ENCODE measurements around the gene HNRNPC.
"Not testable (repeated sequence)": the region's sequence is repeated elsewhere in the genome, so short reads cannot be mapped to it uniquely, and the experiment has no call there.

HNRNPC gene

GRCh38 chr14:21241218-21241819 is 27.9 kb downstream of the HNRNPC start:
- DNase-seq = no peak

DNA sequence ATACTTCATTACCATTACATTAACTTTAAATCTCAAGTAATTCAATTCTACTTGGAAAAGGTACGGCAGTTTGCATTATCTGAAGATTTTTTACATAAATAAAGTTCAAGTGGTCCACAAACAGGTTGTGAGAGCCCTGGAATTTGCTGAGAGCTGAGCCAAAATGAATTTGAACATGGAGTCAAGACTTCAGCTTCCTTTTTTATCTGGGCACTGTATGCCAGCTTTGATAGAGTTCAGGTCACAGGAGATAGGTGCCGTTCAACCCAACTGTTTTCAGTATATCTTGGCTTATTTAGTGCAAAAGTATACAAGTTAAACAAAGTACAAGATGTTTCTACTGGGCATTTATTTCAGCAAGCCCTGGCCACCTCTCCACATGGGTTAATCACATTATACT is 28.8 kb downstream of the HNRNPC start:
- no peak for DNase-seq

- DNase-seq = no peak
These were observed 30.3 kb downstream of the HNRNPC start for GRCh38 chr14:21238823-21239518.

DNA sequence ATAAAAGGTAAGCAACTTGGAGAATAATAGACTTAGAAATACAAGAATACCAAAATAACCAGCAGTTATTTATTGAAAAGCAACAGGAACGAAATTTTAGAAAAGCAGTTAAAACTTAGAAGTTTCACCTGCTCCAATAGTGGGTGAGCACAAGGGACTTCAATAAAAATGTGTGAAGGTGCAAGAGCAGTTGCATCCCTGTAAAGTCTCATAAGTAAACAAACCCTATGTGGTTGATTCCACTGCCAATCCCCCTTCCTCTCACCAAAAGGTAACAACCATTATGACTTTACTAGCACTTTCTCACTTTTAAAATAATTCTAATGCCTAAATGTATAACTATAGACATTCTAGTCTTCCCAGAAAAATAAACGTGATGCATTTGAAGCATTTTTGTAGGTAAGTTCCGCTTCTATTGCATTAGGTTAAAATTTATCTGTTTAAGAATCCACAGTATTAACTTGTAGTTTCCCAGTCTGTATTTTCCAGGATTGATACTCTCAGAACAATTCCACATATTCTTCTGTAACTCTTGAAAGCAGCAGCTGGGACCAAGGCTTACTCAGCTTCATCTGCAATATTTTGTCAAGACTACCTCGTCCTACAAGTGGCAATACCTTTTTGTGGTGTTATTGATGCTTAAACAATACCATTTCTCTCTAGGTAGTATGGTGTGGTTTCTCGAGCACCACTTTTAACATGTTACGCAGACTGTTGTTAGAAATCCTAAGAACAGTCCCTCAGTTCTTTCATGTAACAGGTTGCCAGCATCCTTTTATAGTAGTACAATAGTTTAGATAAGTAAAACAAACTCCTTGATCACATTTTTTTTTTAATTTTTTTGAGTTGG is 32.1 kb downstream of the HNRNPC start:
- no peak for DNase-seq

DNA sequence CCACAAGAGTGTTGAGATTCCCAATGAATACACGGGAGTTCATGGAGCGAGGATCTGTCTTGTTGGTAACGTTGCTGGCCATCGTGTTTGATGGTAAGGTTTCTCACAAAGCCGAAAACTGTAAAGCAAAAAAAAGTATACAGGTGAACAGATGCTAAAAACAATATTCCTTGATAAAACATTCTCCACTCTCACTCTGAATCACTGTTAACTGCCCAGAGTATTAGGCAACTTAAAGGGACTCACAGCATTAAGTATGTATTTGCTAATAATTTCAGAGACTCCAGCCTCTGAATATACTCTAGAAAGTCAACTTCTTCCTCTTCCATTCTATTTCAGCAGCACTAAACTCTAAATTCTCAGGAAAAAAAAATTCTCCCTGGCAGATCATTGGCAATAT is 35.1 kb downstream of the HNRNPC start:
- DNase-seq = no peak

DNA sequence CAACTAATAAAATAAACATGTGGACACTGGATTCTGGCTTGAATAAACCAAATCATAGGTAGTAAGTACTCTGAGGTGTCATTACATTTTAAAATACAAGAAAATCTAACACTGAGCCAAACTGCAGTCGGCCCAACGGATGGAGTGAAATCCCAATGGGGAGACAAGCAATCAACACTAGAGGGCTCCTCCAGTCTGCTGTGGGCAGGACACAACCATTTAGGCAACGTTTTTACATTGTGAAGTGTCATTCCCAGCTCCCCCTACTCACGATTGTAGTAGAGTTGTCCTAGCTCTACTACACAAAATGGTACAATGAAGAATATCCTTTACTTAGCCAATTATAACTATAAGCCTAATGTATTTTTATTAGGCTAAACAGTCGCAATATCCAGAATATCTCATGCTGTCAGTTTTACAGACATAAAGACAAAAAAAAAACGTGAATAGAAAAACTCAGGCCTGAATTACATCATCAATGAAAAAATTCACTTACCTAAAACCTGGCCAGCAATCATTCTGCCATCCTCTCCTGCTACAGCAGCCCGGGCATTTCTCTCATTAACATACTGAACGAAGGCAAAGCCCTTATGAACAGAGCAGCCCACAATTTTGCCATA is 35.7 kb downstream of the HNRNPC start:
- DNase-seq = no peak

- DNase-seq = no peak
These were observed 38.1 kb downstream of the HNRNPC start for GRCh38 chr14:21231020-21231652.

DNA sequence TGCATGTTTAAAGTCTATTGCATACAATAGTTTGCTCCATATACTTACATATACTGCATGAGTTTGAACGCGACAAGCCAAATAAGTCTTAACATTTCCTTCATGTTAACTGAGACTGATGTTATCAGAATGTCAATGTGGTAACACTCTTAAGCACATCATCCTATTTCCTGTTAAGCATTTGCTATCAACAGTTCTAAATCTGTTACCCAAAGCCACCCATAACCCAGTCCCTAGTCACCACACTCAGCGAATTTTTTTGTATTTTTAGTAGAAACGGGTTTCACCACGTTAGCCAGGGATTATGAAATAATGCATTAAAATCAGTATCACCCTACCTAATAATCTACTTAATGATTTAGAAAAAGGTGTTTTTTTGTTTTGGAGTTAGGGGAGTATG is 39.4 kb downstream of the HNRNPC start:
- no peak for DNase-seq

DNA sequence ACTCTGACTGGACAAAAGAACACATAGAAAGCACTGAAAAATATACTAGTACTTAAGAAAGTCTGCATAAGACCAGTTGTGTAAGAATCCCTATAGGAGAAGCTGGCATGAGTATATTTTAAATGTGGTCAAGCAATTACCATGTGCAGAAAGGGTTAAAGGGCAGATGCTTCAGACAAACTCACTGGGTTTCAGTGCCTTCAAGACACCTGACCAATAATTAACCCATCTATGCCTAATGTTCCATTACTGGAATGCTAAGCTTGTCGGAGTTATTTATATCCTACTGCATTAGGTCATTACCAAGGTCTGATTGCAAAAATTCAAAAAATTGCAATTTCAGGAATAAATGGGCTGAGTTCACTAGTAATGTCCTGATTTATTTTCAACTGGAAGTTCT is 41.3 kb downstream of the HNRNPC start:
- no peak for DNase-seq

GRCh38 chr14:21227150-21227549 is 42.1 kb downstream of the HNRNPC start:
- DNase-seq = no peak

- no peak for DNase-seq
These were observed 42.8 kb downstream of the HNRNPC start for GRCh38 chr14:21226467-21226866.

- DNase-seq = not testable (repeated sequence)
These were observed 44.1 kb downstream of the HNRNPC start for GRCh38 chr14:21225164-21225563.

GRCh38 chr14:21220874-21221477 is 48.3 kb downstream of the HNRNPC start:
- DNase-seq = no peak

- no peak for DNase-seq
These were observed 49.6 kb downstream of the HNRNPC start for GRCh38 chr14:21219561-21220111.

DNA sequence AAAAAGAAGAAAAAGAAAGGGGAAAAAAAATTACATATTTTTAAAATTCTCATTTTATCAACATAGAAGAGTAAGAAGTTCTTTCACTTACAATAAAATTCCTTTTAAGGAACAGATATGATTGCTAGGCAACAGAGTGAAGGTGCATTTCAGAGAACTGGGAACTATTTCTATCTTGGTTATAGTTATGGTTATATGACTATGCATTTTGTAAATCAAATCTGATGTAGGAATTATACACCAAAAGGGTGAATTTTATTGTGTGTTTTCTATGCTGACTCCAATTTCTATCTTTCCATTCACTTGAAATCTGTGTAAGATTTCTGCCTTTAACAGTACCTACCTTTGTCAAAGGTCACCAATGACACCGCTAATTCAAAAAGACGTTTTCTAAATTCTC is 50.1 kb downstream of the HNRNPC start:
- no peak for DNase-seq

DNA sequence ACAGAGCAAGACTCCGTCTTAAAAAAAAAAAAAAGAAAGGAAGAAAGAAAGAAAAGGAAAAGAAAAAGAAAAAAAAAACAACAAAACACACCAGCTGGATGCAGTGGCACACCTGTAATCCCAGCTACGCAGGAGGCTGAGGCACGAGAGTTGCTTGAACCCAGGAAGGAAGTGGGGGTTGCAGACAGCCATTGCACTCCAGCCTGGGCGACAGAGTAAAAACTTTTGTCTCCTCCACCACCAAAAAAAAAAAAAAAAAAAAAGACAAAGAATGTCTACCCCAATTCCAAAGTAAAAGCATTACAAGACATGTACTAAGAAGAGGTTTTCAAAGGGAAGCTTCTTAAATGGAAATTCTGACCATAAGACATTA is 53.4 kb downstream of the HNRNPC start:
- DNase-seq = no peak

GRCh38 chr14:21215130-21215878 is 53.9 kb downstream of the HNRNPC start:
- DNase-seq = no peak

- no peak for DNase-seq
These were observed 55.6 kb downstream of the HNRNPC start for GRCh38 chr14:21213652-21214051.

DNA sequence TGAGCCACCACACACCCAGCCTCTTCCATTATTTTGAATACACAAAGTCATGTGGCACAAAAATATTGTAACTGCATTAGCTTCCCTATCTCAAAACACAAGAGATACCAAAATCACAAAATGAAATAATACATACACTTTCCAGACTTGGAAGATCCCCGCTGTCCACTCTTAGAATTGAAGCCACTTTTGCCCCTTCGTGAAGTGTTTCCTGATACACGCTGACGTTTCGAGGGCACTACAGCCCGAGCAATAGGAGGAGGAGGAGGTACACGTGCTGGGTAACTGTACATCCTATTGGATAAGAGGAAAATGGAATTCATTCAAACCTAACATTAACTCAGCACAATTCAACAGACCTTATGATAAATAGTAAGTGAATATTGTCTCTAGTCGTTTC is 56.4 kb downstream of the HNRNPC start:
- not testable (repeated sequence) for DNase-seq

DNA sequence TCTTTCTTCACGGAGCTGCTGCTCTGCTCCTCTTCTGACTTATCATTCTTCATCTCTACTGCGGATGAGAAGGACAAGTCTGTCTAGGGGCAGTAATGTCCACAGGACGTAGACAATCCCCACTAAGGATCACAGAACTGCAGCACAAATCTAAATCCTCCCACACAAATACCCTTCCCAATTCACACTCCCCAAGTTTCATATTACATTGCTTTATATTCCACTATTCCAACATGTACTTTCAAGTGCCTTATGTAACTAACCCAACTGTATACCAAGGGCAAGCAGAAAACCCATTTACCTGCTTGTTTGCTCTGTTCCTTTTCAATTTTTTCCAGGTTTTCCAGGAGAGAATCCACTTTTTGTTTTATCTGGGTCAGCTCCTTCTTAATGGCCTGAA is 57.7 kb downstream of the HNRNPC start:
- no peak for DNase-seq

DNA sequence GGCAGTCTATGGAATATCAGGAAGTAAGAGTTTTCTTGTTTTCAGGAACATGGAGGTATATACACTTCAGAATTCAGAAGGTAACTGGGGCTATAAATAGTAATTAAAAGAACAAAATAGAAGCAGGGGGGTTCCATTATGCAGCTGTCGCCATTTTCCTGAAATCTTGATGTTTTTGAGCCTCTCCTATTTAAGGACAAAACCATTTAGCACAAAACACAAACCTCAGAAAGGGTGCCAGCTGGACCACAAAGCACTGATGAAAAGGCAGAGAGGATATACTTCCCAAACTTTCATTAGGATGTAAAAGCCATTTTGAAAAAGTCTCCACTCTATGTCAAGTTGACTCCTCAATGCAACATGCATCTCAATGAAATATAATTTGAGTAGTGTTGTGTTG is 59.2 kb downstream of the HNRNPC start:
- no peak for DNase-seq

DNA sequence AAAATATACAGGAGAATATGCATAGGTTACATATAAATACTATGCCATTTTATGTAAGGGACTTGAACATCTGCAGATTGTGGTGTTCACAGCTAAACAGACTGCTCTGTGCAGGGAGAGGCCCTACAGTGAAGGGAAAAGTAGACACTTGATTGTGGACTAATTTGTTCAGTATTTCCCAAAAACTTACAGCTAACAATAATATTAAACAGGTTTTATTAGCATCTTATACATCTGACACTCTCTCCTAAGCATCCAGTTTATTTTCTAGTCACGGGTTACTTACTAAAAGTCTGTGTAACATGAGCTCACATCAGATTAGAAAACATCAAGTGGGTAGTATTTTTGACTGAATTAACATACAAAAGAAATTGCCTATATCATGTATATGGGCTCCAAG is 60.1 kb downstream of the HNRNPC start:
- DNase-seq = no peak

Measured in activated CD4-positive, alpha-beta T cell treated with anti-CD3 and anti-CD28 coated beads for 48 hours (primary cell).